Liver (tissue), 2 donors: ENCODE data around the gene MCCD1.

ENCODE experiments used
- CTCF ChIP-seq: fragments of 150-350 bp; IDR thresholded peaks from 2 replicates; pipeline ENCODE4 v1.5.1; 2017; ENCODE audit warnings: improper control_type of control experiment, low read depth, low read length; ENCODE audit not compliant: missing input control
- MAX ChIP-seq: IDR thresholded peaks from 2 replicates; pipeline ENCODE4 v1.6.1; 2016; ENCODE audit warnings: antibody characterized with exemption
- REST ChIP-seq: IDR thresholded peaks from 2 replicates; pipeline ENCODE4 v1.6.1; 2016; ENCODE audit warnings: antibody characterized with exemption, mild to moderate bottlenecking
- donor health status: healthy.

DNA sequence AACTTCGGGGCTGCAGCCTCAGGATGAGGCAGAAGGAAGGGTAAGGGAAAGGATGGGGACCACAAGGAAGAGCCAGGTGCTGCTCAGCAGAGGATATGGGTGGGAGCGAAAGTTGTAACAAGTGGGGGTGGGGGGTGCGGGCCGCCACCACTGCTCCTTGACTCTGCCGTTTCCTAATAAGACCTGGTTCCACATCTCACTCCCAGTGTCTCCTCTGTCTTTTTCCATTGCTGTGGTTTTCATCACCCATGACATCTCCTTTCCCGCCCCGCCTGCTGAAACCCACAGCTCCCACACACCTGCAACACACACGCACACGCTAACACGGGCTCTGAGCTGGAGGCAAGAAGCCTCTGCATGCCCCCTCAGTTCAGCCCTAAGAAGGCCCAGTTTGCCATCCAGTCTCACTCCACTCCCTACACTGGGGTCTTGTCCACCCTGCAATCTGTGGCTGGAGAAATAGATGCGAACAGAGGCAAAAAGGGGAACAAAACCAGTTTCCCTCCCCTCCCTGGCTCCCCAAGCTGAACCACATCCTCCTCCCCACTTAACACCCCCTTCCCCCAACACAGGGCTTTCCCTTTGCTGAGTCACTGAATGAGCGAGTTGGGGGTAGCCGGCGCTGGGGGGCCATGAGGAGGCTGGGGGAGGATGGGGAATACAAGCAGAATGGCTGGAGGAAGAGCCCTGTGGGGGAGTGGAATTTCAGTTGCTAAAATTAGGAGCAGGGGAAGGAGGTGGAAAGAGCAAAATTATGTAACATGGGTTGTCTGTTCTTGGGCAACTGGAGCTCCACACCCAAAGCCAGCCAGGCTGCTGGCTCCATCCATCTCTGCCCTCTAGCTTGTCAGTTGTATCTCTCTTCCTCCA, 30.1 kb downstream of the MCCD1 start:
- TF ChIP-seq MAX (no peak), REST (no peak), CTCF (no peak)
